Measurements from ENCODE around the gene PRSS50.

DNA sequence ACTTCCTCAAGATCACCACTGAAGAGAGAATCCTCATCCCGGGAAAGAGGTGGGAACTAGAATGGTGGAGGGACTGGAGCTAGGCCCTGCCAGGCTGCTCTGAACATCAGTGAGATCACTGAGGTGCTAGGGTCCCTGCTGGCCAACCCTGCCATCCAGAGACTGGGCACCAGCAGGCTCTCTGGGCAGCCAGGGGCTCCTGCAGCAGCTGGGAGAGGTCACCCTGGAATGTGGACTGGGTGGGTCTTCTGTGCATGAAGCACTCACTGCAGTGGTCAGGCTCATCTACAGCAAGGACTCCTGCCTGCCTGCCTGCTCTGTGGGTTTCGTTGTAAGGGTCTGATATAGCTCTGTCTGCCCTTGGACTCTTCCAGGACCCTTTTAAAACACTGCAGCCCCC is 49.1 kb downstream of the PRSS50 start:
- TF ChIP-seq, protein P1, sequence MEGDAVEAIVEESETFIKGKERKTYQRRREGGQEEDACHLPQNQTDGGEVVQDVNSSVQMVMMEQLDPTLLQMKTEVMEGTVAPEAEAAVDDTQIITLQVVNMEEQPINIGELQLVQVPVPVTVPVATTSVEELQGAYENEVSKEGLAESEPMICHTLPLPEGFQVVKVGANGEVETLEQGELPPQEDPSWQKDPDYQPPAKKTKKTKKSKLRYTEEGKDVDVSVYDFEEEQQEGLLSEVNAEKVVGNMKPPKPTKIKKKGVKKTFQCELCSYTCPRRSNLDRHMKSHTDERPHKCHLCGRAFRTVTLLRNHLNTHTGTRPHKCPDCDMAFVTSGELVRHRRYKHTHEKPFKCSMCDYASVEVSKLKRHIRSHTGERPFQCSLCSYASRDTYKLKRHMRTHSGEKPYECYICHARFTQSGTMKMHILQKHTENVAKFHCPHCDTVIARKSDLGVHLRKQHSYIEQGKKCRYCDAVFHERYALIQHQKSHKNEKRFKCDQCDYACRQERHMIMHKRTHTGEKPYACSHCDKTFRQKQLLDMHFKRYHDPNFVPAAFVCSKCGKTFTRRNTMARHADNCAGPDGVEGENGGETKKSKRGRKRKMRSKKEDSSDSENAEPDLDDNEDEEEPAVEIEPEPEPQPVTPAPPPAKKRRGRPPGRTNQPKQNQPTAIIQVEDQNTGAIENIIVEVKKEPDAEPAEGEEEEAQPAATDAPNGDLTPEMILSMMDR (IDR thresholded peaks at IDR 0.05; ENCODE audit: low read length), result no peak
- TF ChIP-seq EZH2 (optimal IDR thresholded peaks at IDR 0.05; ENCODE audit: low read depth, low read length) (no peak), EZH2phosphoT487 (IDR thresholded peaks at IDR 0.05; ENCODE audit: low read length) (no peak)
